SU-DHL-6 (cell line): ENCODE measurements around the gene TP73.

Source experiments
- H2AFZ ChIP-seq: fragments of 200-600 bp; sonication (generic); 2 replicates; pipeline ENCODE4 v1.6.1; 2014; ENCODE audit warnings: low read depth, mild to moderate bottlenecking, moderate library complexity, mixed read lengths, antibody characterized with exemption, low read length; ENCODE audit not compliant: severe bottlenecking
- H3F3A ChIP-seq: fragments of 200-600 bp; shearing (Covaris generic); 2 replicates; pipeline ENCODE4 v1.6.0; 2016; ENCODE audit warnings: antibody characterized with exemption, mild to moderate bottlenecking; ENCODE audit not compliant: insufficient read depth
- H3K27ac ChIP-seq: fragments of 200-600 bp; sonication (generic); 2 replicates; pipeline ENCODE4 v1.5.1; 2016; ENCODE audit warnings: low read depth, mild to moderate bottlenecking, low read length, moderate library complexity, mixed read lengths
- H3K27me3 ChIP-seq: fragments of 200-600 bp; sonication (generic), shearing (Covaris generic); 2 replicates; pipeline ENCODE4 v1.6.0; 2014; ENCODE audit warnings: mild to moderate bottlenecking, low read length
- H3K36me3 ChIP-seq: fragments of 200-600 bp; sonication (generic); 2 replicates; pipeline ENCODE4 v1.6.1; 2014; ENCODE audit warnings: mild to moderate bottlenecking, low read length, mixed read lengths
- H3K4me2 ChIP-seq: fragments of 300-600, 200-600 bp; shearing (Covaris generic), sonication (generic); 2 replicates; pipeline ENCODE4 v1.6.0; 2014; ENCODE audit warnings: low read length, low read depth, mild to moderate bottlenecking; ENCODE audit not compliant: poor library complexity, severe bottlenecking
- H3K4me3 ChIP-seq: fragments of 200-600 bp; sonication (generic); 2 replicates; pipeline ENCODE4 v1.5.1; 2014; ENCODE audit warnings: antibody characterized with exemption, low read length, mild to moderate bottlenecking, mixed read lengths; ENCODE audit not compliant: insufficient read depth, poor library complexity, severe bottlenecking
- H3K79me2 ChIP-seq: fragments of 200-600 bp; sonication (generic); 2 replicates; pipeline ENCODE4 v1.6.1; 2014; ENCODE audit warnings: mild to moderate bottlenecking, low read length, moderate library complexity; ENCODE audit not compliant: insufficient read depth
- H3K9ac ChIP-seq: fragments of 200-600 bp; sonication (generic); 2 replicates; pipeline ENCODE4 v1.7.0; 2014; ENCODE audit warnings: mild to moderate bottlenecking, low read length
- H3K9me2 ChIP-seq: fragments of 200-600 bp; sonication (generic); replicated peaks from 2 replicates; pipeline ENCODE4 v1.6.1; 2014; ENCODE audit warnings: low read length; ENCODE audit not compliant: insufficient read depth
- H3K9me3 ChIP-seq: fragments of 200-600 bp; sonication (generic); 2 replicates; pipeline ENCODE4 v1.6.1; 2014; ENCODE audit warnings: low read length, mixed read lengths; ENCODE audit not compliant: insufficient read depth
- H4K20me1 ChIP-seq: fragments of 200-600 bp; sonication (generic); 2 replicates; pipeline ENCODE4 v1.6.1; 2014; ENCODE audit warnings: low read depth, mild to moderate bottlenecking, antibody characterized with exemption, low read length, moderate library complexity, mixed read lengths
- EZH2phosphoT487 ChIP-seq: fragments of 200-600 bp; sonication (generic), shearing (Covaris generic); conservative IDR thresholded peaks from 2 replicates; pipeline ENCODE4 v1.6.1; 2018; ENCODE audit warnings: mild to moderate bottlenecking, antibody characterized with exemption, low read length, moderate library complexity, mixed read lengths
- TF ChIP-seq, protein P1 (sequence below): fragments of 200-600 bp; sonication (generic); IDR thresholded peaks from one replicate; pipeline ENCODE4 v1.5.1; 2017; ENCODE audit warnings: antibody characterized with exemption, mild to moderate bottlenecking, low read length, moderate library complexity; ENCODE audit not compliant: insufficient read depth, poor library complexity, severe bottlenecking

The TP73 gene

DNA sequence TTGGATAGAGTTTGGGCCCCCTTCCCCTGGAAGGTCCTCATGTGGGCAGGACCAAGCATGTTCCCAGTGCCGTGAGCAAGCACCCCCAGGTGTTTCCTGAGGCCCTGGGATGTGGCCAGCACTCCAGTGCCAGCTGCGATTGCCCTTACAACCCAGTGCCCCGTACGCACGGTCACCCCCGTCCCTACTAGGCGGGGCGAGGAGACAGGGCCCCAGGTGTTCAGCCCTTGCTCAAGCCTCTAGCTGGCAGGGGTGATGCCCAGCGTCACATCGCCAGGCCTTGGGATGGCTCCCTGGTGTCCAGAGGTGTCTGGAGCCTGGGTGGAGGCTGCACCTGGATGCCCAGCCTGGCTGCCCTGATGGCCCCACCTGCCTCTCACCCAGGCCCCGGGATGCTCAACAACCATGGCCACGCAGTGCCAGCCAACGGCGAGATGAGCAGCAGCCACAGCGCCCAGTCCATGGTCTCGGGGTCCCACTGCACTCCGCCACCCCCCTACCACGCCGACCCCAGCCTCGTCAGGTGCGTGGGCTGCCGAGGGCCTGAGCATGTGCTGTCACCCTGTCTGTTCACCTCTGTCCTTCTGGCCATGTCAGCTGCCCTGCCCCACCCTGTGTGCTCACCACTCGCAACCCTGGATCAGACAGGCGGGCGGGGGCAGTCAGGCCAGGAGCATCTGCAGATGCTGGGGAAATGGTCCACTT, 78.4 kb downstream of the TP73 start:
- TF ChIP-seq, protein P1, sequence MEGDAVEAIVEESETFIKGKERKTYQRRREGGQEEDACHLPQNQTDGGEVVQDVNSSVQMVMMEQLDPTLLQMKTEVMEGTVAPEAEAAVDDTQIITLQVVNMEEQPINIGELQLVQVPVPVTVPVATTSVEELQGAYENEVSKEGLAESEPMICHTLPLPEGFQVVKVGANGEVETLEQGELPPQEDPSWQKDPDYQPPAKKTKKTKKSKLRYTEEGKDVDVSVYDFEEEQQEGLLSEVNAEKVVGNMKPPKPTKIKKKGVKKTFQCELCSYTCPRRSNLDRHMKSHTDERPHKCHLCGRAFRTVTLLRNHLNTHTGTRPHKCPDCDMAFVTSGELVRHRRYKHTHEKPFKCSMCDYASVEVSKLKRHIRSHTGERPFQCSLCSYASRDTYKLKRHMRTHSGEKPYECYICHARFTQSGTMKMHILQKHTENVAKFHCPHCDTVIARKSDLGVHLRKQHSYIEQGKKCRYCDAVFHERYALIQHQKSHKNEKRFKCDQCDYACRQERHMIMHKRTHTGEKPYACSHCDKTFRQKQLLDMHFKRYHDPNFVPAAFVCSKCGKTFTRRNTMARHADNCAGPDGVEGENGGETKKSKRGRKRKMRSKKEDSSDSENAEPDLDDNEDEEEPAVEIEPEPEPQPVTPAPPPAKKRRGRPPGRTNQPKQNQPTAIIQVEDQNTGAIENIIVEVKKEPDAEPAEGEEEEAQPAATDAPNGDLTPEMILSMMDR = no peak
- no peak for TF ChIP-seq EZH2phosphoT487
- Histone ChIP-seq H3K4me2 (no peak overlapping the region), H4K20me1 (no peaks in the 10 kb centered on the region), H3K79me2 (no peaks in the 10 kb centered on the region), H2AFZ (no peak overlapping the region), H3K36me3 (no peaks in the 10 kb centered on the region), H3K27me3 (no peaks in the 10 kb centered on the region), H3K9me2 (no peaks in the 10 kb centered on the region), H3K4me3 (no peak overlapping the region), H3F3A (no peaks in the 10 kb centered on the region), H3K9me3 (no peaks in the 10 kb centered on the region), H3K27ac (no peak overlapping the region), H3K9ac (no peak overlapping the region)

DNA sequence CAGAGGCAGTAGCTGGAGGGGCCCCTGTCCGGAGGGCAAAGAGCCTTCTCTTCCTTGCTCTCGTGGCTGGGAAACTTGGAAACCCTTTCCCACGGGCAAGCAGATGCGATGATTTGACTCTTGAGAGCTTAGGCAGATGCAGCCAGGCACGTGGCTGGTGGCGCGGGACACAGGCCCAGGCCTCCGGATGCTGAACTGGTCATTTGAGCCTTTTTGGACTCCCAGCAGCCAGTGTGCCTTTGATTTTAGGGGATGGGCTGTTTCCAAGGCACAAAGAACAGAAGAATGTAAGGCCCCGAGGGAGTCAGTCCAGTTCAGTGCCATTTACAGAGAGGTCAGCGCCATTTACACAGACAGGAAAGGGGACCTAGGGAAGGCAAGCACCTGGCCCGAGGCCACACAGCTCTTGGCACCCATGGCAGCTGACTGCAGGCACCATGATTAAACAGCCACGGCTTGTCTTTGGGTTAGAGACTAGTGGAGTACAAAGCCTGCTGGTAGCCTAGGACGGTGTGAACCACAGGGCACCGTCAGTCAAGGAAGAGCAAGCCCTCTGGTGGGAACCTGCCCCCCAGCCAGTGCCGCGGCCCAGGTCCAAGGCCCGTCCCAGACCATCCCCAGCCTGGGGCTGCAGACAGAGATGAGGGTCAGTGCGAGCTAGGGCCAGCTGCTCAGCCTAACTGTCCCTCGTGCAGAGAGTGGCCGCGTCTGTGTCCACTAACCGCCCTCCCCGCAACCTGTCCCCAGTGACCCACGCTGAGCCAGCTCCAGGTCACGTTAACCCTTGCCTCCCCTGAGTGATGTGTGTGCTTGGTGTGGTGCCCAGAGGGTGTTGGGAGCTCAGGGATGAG, 79.5 kb downstream of the TP73 start:
- H3F3A ChIP-seq = no peaks in the 10 kb centered on the region
- no peak overlapping the region for H3K9ac ChIP-seq
- no peak overlapping the region for H3K4me2 ChIP-seq
- TF ChIP-seq, protein P1 = no peak
- no peak for TF ChIP-seq EZH2phosphoT487
- H4K20me1 ChIP-seq = no peaks in the 10 kb centered on the region
- H3K4me3 ChIP-seq = no peak overlapping the region
- no peaks in the 10 kb centered on the region for H3K36me3 ChIP-seq
- no peak overlapping the region for H2AFZ ChIP-seq
- H3K9me3 ChIP-seq = no peaks in the 10 kb centered on the region
- H3K27me3 ChIP-seq = no peaks in the 10 kb centered on the region
- no peak overlapping the region for H3K27ac ChIP-seq
- H3K9me2 ChIP-seq = no peaks in the 10 kb centered on the region
- no peaks in the 10 kb centered on the region for H3K79me2 ChIP-seq

GRCh38 chr1:3732434-3733093, 80.2 kb downstream of the TP73 start:
- H3K79me2 ChIP-seq = no peaks in the 10 kb centered on the region
- H3K36me3 ChIP-seq = no peaks in the 10 kb centered on the region
- H3K9me3 ChIP-seq = no peaks in the 10 kb centered on the region
- H3K9ac ChIP-seq = no peak overlapping the region
- H3F3A ChIP-seq = no peaks in the 10 kb centered on the region
- H2AFZ ChIP-seq = no peak overlapping the region
- H3K27ac ChIP-seq = no peak overlapping the region
- H3K27me3 ChIP-seq = no peaks in the 10 kb centered on the region
- H3K4me3 ChIP-seq = no peak overlapping the region
- TF ChIP-seq, protein P1 = no peak
- TF ChIP-seq EZH2phosphoT487 = no peak
- no peak overlapping the region for H3K4me2 ChIP-seq
- H3K9me2 ChIP-seq = no peaks in the 10 kb centered on the region
- no peaks in the 10 kb centered on the region for H4K20me1 ChIP-seq
